Measurements from ENCODE around the gene CDIP1.

CDIP1 gene

DNA sequence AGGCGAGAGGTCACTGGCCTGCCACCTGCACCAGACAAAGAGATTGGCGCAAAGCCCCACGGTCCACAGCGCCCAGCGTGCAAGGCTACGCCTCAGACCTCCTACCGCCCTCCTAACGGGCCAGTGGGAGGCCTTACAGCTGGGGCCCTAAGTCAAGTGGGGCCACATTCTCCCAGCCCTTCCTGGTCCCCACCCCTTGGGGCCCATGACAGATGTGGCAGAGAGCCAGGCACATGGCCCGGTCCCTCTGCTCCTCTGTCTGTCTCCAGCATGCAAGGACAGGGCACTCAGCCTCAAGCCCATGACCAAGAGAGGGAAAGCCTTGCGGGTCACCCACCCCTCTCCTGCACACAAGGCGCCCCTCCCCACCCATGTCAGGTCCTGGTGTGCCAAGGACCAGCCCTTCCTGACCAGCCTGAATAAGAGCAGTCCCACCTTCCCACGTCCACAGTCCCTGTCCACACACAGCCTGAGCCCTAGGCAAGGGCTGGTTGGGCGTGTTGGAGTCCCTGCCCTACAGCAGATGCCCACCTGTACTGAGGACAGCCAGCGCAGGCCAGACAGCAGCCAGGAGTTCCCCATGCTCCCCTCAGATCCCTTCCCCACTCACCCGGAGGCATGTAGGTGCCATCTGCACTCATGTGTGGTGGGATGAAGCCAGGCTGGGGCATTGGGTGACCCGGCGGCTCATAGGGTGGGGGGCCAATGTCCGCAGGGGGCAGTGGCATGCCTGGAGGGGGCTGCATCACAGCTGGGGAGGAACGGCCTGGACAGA lies 25.3 kb downstream of the CDIP1 start:
- no peak for DNase-seq

DNA sequence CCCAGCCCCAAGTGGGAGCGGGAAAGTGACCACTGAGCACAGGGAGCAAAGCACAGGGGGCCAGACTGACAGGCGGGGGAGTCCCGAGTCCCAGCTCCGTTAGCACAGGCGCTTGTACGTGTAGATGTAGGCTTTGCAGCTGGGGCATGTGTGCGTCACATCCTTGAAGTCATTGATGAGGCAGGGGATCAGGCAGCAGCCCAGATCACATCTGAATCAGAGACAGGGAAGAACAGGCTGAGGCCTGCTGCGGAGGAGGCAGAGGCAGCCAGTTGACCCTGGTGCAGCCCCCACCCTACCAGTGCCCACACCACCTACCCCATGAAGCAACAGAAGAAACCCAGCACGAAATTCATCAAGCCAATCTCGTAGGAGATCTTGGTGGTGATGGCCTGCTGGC lies 26.1 kb downstream of the CDIP1 start:
- DNase-seq = no peak

DNA sequence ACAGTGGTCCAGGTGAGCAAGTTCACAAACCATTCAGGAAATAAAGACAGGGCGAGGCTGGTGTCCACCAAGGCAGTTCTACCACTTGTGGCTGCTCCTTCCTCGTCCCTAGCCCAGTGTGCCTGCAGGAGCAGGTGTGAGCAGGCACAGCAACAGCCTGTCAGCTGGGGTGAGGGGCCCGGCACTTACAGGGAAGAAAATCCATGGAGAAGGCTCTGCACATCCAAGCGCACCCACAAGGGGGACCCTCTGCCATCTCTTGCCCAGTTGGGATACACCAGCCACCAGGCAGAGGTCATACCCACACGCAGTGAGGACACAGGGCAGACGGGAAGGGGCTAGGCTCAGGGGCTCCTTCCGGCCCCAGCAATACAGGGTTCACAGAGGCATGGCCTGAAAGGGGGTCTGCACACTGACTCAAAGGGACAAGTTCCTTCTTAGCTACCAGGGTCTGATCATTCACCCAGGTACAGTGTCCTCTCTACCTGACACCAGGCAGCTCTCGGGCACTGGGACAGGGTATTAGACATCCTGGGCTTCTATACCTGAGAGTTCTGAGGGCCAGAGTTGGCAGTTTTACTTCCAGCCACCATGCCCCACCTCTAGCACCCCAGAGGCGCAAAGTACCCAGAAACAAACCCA lies 27.0 kb downstream of the CDIP1 start:
- DNase-seq = no peak

- DNase-seq = no peak
These were observed 27.7 kb downstream of the CDIP1 start for GRCh38 chr16:4510747-4511426.

GRCh38 chr16:4510131-4510530 lies 28.4 kb downstream of the CDIP1 start:
- no peak for DNase-seq

- DNase-seq = no peak
These were observed 29.2 kb downstream of the CDIP1 start for GRCh38 chr16:4509420-4509819.

DNA sequence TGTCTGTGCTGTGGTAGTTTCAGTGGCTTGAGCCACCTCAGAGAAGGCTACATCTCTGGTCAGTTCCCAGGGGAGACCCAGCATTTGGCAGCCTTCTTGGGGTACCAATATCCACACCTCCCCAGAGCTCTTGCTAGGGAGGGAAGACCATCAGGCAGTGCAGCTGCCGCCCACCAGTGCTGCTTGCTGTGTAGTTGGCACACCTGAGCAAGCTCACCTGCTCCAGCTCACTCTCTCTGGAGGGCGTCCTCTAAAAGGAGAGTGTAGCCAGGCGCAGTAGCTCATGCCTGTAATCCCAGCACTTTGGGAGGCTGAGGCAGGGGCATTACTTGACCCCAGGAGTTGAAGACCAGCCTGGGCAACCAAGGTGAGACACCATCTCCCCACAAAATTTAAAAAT lies 29.8 kb downstream of the CDIP1 start:
- no peak for DNase-seq

- no peak for DNase-seq
These were observed 30.8 kb downstream of the CDIP1 start for GRCh38 chr16:4507588-4508345.

- DNase-seq = peak; percentile 50
These were observed 32.1 kb downstream of the CDIP1 start for GRCh38 chr16:4506450-4506849.

GRCh38 chr16:4505356-4506147 lies 33.0 kb downstream of the CDIP1 start:
- no peak for DNase-seq

GRCh38 chr16:4501071-4501478 lies 37.5 kb downstream of the CDIP1 start:
- no peak for DNase-seq

GRCh38 chr16:4500272-4500671 lies 38.3 kb downstream of the CDIP1 start:
- peak; percentile 81 for DNase-seq

GRCh38 chr16:4499196-4499555 lies 39.4 kb downstream of the CDIP1 start:
- no peak for DNase-seq

DNA sequence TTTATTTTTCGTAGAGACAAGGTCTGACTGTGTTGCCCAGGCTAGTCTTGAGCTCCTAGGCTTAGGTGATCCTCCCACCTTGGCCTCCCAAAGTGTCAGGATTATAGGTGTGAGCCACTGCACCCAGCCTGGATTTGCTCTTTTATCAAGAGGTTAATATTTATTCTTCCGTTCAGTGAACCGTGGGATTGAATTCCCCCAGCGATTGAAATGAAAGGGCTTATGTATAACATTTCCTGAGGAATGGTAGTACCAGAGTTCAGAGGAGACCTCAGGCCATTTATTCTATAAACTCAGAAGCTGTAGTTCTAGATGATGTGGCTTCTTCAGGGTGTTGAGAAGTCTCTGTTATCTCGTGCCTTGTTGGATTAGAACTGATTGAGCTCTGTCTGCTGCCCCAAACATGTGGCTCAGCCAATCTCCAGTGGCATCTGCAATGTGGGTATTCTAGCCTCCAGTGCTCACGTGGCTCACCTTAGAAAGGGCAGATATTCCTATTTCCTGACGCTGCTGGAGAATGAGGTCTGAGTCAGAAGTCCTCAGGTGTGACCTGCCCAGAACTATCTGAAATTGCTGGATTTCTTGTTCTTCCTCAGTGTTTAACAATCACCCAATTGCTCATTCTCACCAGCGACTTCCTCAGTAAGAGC lies 39.9 kb downstream of the CDIP1 start:
- no peak for DNase-seq

DNA sequence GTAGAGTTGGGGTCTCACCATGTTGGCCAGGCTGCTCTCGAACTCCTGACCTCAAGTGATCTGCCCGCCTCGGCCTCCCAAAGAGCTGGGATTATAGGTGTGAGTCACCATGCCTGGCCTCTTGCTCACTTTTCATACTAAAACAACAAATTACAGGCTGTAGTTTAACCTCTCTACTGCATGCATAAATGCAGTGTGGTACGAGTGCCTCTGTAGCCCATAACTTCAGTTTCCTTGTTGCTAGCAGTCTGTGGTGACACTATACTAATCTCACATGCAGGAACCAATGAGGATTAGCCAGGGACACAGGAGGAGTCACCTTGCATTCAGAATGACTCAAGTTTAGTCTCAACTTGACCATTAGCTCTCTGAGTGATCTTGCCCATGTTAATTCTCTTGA lies 42.3 kb downstream of the CDIP1 start:
- DNase-seq = no peak

DNA sequence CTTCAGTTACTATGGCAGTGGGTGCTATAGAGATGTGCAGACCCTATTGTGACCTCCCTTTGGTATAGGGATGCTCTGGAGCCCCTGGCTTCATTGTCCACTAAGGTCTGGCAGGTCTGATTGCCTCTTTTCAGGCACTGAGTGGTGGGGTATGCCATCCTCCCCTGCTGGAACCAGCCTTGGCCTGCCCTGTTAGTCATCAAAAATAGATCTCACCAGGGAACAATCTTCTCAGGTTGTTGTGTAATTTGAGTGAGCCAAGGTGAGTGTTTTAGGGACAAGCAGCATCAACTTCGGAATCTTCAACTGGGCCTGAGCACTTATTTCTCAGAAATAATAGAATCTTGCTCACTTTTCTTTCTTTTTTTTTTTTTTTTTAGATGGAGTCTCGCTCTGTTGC lies 42.8 kb downstream of the CDIP1 start:
- no peak for DNase-seq

DNA sequence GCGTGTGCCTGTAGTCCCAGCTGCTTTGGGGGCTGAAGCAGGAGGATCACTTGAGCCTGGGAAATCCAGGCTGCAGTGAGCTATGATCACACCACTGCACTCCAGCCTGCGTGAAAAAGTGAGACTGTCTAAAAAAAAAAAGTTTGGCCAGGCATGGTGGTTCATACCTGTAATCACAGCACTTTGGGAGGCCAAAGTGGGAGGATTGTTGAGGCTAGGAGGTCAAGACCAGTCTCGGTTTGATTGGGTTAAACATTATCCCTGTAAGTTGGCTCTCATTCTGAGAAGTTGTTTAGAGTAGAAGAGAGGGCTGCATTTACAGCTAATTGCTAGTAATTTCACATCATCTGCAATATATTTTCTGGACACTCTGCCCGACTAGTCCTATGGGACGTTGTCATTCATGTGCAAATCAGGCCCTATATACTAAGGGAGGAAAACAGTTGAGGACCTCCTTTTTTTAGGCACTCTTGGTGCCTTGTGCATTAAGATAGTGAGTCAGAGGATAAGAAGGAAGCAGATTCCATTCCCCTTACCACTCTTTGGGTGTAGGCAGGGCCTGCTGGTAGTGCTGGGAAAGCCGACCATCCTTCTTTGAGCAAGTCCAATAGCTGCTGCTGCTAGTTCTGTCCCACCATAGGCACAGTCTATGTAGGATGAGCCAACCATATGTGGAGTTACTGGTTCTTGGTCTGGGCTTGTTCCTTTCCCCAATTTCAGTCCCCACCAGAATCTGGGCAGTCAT lies 43.7 kb downstream of the CDIP1 start:
- DNase-seq = no peak

DNA sequence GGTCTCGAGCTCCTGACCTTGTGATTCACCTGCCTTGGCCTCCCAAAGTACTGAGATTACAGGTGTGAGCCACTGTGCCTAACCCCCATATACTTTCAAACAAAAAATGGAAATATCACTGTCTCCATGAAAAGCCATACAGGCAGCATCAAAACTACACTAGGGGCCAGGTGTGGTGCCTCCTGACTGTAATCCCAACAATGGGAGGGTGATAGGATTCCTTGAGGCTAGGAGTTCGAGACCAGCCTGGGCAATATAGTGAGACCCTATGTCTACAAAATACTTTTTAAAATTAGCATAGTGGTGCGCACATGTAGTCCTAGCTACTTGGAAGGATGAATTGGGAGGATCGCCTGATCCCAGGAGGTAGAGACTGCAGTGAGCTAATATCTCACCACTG lies 46.7 kb downstream of the CDIP1 start:
- DNase-seq = no peak

- no peak for DNase-seq
These were observed 49.5 kb downstream of the CDIP1 start for GRCh38 chr16:4489030-4489429.

DNA sequence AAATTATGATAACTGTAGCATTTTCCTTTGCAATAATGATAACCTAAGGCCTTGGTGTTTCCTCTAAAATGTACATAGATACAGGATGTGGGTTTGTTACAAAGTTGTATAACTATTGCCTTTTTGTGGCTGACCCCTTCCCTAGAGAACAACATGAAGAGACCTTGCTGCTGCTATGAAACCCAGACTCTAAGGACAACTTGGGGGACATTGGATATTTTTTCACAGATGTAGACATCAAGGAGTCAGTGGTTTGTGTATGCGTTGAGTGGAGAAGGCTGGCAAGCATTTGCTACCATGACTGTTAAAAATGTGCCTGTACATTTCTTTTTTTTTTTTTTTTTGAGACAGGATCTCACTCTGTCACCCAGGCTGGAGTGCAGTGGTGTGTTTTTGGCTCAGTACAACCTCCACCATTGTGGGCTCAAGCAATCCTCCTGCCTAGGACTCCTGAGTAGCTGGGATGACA lies 50.0 kb downstream of the CDIP1 start:
- no peak for DNase-seq

DNA sequence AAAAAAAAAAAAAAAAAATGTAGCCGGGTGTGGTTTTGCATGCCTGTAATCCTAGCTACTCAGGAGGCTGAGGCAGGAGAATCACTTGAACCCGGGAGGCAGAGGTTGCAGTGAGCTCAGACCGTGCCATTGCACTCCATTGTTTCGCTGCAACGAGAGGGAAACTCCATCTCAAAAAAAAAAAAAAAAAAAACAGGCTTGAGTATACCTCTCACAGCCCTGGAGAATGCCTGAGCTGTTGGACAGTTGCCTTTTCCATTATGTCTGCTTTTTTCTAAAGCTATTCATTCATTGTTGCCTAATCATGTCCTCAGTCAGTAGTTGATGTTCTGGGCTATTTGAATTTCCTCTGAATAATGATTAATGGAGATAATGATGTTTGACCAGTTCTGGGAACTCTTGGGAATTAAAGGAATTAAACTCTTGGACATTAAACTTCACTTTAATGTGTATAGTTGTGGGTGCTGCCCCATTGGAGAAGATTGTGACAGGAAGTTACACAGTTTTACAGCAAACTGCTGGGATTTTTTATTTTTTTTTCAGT lies 50.5 kb downstream of the CDIP1 start:
- DNase-seq = no peak
